ENCODE measurements around the gene CMTM7.

The CMTM7 gene

DNA sequence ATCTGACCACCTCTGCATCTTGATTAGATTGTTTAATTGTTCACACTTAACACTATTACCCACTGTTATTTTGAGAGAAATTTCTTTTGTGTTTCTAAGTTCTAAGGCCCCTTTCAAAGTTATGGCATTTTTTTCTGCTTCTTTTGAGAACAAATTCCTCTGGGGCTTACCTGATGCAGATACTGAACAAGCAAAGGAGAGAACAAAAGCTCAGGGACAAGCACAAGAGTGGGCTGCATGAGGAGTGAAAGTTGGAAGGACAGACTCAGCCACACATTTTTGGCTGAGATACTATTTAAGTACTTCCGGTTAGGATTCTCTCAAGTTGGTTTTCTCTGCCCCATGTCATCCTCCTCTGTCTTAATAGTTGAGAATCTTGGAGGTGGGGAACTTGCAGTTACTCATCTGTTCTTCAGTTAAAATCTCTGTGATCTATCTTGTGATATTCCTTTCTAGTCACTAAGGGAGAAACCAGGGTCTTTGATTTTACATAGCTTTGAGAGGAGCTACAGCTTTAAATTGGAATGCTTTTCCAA lies 56.3 kb downstream of the CMTM7 start:
- no peak overlapping the region for H3K4me3 ChIP-seq (replicated peaks; ENCODE audit: low read depth, low read length)
- TF ChIP-seq, protein P1, sequence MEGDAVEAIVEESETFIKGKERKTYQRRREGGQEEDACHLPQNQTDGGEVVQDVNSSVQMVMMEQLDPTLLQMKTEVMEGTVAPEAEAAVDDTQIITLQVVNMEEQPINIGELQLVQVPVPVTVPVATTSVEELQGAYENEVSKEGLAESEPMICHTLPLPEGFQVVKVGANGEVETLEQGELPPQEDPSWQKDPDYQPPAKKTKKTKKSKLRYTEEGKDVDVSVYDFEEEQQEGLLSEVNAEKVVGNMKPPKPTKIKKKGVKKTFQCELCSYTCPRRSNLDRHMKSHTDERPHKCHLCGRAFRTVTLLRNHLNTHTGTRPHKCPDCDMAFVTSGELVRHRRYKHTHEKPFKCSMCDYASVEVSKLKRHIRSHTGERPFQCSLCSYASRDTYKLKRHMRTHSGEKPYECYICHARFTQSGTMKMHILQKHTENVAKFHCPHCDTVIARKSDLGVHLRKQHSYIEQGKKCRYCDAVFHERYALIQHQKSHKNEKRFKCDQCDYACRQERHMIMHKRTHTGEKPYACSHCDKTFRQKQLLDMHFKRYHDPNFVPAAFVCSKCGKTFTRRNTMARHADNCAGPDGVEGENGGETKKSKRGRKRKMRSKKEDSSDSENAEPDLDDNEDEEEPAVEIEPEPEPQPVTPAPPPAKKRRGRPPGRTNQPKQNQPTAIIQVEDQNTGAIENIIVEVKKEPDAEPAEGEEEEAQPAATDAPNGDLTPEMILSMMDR (IDR thresholded peaks at IDR 0.05; ENCODE audit: low read depth, low read length, missing control alignments), result no peak
- DNase-seq (ENCODE audit: extremely low read depth, low read depth), result no peak

- TF ChIP-seq, protein P1 (IDR thresholded peaks at IDR 0.05; ENCODE audit: low read depth, low read length, missing control alignments), result no peak
These were observed 57.2 kb downstream of the CMTM7 start for GRCh38 chr3:32448686-32449474.

GRCh38 chr3:32449691-32450090 lies 58.0 kb downstream of the CMTM7 start:
- no peak overlapping the region for H3K4me3 ChIP-seq (replicated peaks; ENCODE audit: low read depth, low read length)
- TF ChIP-seq, protein P1 (IDR thresholded peaks at IDR 0.05; ENCODE audit: low read depth, low read length, missing control alignments), result no peak
- DNase-seq (ENCODE audit: extremely low read depth, low read depth), result no peak

More at GRCh38 chr3:32448686-32449474, 57.2 kb downstream of the CMTM7 start:
- no peak overlapping the region for H3K4me3 ChIP-seq (replicated peaks; ENCODE audit: low read depth, low read length)
- no peak for DNase-seq (ENCODE audit: extremely low read depth, low read depth)

- no peak for DNase-seq (ENCODE audit: extremely low read depth, low read depth)
- TF ChIP-seq, protein P1 (IDR thresholded peaks at IDR 0.05; ENCODE audit: low read depth, low read length, missing control alignments), result no peak
- no peak overlapping the region for H3K4me3 ChIP-seq (replicated peaks; ENCODE audit: low read depth, low read length)
These were observed 58.8 kb downstream of the CMTM7 start for GRCh38 chr3:32450426-32450825.

DNA sequence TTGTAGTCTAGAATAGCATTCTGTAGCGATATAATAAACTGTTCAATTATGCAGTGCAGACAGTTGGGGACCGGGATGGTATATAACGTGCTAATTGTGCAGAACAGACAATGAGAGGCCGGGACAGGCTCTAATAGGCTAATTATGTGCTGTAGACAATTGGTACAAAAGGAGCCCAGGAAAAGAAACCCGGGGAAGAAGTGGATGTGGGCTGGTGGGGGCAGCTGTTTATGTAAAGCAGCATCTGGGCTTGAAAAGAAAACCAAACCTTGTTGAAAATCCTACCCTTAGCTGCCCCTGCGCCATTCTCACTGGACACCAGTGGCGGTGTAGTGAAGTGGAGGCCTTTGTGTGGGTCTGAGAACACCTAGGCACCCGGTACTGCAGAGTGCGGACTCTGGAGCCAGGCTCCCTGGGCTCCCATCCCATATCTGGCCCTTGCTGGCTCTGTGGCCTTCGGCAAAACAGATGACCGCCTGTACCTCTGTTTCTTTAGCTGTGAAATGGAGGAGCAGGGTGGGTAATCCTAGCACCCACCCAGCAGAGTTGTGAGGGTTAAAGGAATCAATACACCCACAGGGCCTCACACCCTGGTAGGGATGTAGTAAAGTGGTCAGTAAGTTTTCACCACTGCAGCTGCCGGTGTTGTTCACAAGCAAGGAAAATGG lies 59.5 kb downstream of the CMTM7 start:
- no peak for DNase-seq (ENCODE audit: extremely low read depth, low read depth)
- H3K4me3 ChIP-seq (replicated peaks; ENCODE audit: low read depth, low read length), result no peak overlapping the region
- TF ChIP-seq, protein P1 (IDR thresholded peaks at IDR 0.05; ENCODE audit: low read depth, low read length, missing control alignments), result no peak

DNA sequence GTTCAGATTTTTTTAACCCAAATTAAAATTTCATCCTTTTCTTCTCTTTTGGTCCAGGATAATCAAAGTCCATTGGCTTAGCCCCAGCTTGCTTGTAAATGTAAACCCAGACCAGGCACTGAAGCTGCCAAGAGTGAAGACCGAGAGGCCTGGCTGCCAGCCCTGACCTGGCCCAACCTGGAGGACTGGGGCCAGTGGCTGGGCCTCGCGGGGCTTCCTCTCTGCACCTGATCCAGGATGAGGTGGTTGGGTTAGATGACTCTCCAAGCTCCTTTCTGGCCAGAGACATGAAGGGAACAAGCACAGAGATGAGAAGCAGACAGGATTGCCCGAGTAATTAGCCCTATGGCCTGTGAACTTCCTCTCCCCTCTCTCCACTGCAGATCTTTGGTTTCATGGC lies 60.4 kb downstream of the CMTM7 start:
- H3K4me3 ChIP-seq (replicated peaks; ENCODE audit: low read depth, low read length), result no peak overlapping the region
- no peak for DNase-seq (ENCODE audit: extremely low read depth, low read depth)
- TF ChIP-seq, protein P1 (IDR thresholded peaks at IDR 0.05; ENCODE audit: low read depth, low read length, missing control alignments), result no peak

Data from HFF-Myc (cell line).